Sigmoid colon (tissue), 4 donors: ENCODE measurements around the gene C8A.

Experiments used
- EP300 ChIP-seq, 4 donors: sonication (generic); formaldehyde crosslinking; IDR thresholded peaks; one replicate each; pipeline ENCODE4 v1.6.1; 2017; ENCODE audit warnings: antibody characterized with exemption in 4 of 4
- POLR2A ChIP-seq, 2 donors: fragments of 450-650 bp; IDR thresholded peaks; one replicate each; pipeline ENCODE4 v1.6.1; 2016; ENCODE audit warnings: antibody characterized with exemption in 2 of 2, mild to moderate bottlenecking in 2 of 2, moderate library complexity in 2 of 2
- POLR2AphosphoS5 ChIP-seq, 4 donors: sonication (generic); formaldehyde crosslinking; IDR thresholded peaks; one replicate each; pipeline ENCODE4 v1.6.1; 2017; ENCODE audit warnings: antibody characterized with exemption in 4 of 4
- TF ChIP-seq, protein P1 (sequence below), 4 experiments: fragments of 450-650 bp in 3 of 4; fragments of 200-600 bp in 1 of 4; IDR thresholded peaks; one replicate each; pipeline ENCODE4 v1.5.1; 2016 to 2019; ENCODE audit warnings: antibody characterized with exemption in 4 of 4, mild to moderate bottlenecking in 3 of 4, moderate library complexity in 2 of 4

DNA sequence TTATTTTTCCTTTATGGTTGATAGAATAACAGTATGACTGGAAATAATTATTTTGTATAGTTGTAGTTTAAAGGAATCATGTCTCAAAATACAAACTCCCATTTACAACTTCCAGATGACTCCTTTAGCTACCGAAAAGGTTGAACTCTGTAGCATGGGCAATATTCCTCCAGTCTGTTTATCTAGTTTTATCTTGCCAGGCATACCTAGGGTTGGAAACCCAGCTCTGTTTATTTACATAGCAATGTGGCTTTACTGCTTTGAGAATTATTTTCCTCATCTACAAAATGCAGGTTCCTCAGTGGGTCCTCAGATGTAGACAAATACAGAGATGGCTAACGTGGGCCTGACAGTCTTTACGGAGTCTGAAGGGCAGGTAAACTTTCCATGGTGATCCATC is 51.1 kb downstream of the C8A start:
- TF ChIP-seq, protein P1, sequence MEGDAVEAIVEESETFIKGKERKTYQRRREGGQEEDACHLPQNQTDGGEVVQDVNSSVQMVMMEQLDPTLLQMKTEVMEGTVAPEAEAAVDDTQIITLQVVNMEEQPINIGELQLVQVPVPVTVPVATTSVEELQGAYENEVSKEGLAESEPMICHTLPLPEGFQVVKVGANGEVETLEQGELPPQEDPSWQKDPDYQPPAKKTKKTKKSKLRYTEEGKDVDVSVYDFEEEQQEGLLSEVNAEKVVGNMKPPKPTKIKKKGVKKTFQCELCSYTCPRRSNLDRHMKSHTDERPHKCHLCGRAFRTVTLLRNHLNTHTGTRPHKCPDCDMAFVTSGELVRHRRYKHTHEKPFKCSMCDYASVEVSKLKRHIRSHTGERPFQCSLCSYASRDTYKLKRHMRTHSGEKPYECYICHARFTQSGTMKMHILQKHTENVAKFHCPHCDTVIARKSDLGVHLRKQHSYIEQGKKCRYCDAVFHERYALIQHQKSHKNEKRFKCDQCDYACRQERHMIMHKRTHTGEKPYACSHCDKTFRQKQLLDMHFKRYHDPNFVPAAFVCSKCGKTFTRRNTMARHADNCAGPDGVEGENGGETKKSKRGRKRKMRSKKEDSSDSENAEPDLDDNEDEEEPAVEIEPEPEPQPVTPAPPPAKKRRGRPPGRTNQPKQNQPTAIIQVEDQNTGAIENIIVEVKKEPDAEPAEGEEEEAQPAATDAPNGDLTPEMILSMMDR (IDR thresholded peaks at IDR 0.05) = no peak
- TF ChIP-seq POLR2A (IDR thresholded peaks at IDR 0.05) = no peak
- TF ChIP-seq POLR2AphosphoS5 (IDR thresholded peaks at IDR 0.05) = no peak
- TF ChIP-seq EP300 (IDR thresholded peaks at IDR 0.05) = no peak
